MM.1S (cell line): ENCODE data around the gene LCMT1.

Experiments
- DNase-seq: peaks from one replicate; pipeline ENCODE4 v3.0.0-alpha.2; 2015
- H2AFZ ChIP-seq: fragments of 300-600 bp; sonication (generic); 2 replicates; pipeline ENCODE4 v1.6.0; 2016; ENCODE audit warnings: antibody characterized with exemption, low read length
- H3F3A ChIP-seq: fragments of 300-600 bp; sonication (generic); 2 replicates; pipeline ENCODE4 v1.6.1; 2016; ENCODE audit warnings: mild to moderate bottlenecking, antibody characterized with exemption, low read length, moderate library complexity, mixed read lengths; ENCODE audit not compliant: insufficient read depth
- H3K27ac ChIP-seq: fragments of 300-600 bp; sonication (generic); 2 replicates; pipeline ENCODE4 v1.5.1; 2016; ENCODE audit warnings: mild to moderate bottlenecking, low read length
- H3K27me3 ChIP-seq: fragments of 300-600 bp; sonication (generic); replicated peaks from 2 replicates; pipeline ENCODE4 v1.6.0; 2016; ENCODE audit warnings: low read length; ENCODE audit not compliant: insufficient read depth
- H3K36me3 ChIP-seq: fragments of 300-600 bp; sonication (generic); replicated peaks from 2 replicates; pipeline ENCODE4 v1.6.1; 2016; ENCODE audit warnings: mild to moderate bottlenecking, low read length, mixed read lengths; ENCODE audit not compliant: insufficient read depth
- H3K4me1 ChIP-seq: fragments of 300-600 bp; sonication (generic); 2 replicates; pipeline ENCODE4 v1.6.1; 2016; ENCODE audit warnings: low read length, mixed read lengths
- H3K4me2 ChIP-seq: fragments of 300-600 bp; sonication (generic); 2 replicates; pipeline ENCODE4 v1.6.0; 2016; ENCODE audit warnings: low read depth, low read length
- H3K4me3 ChIP-seq: fragments of 300-600 bp; sonication (generic); 2 replicates; pipeline ENCODE4 v1.5.1; 2016; ENCODE audit warnings: low read length, mixed read lengths
- H3K79me2 ChIP-seq: fragments of 300-600 bp; sonication (generic); 2 replicates; pipeline ENCODE4 v1.6.1; 2016; ENCODE audit warnings: mixed run types, low read length, mixed read lengths
- H3K9ac ChIP-seq: fragments of 300-600 bp; sonication (generic); 2 replicates; pipeline ENCODE4 v1.6.1; 2016; ENCODE audit warnings: low read length, mixed read lengths
- H3K9me2 ChIP-seq: fragments of 300-600 bp; sonication (generic); replicated peaks from 2 replicates; pipeline ENCODE4 v1.6.1; 2016; ENCODE audit warnings: mild to moderate bottlenecking, low read length, mixed read lengths; ENCODE audit not compliant: insufficient read depth
- H3K9me3 ChIP-seq: fragments of 300-600 bp; sonication (generic); replicated peaks from 2 replicates; pipeline ENCODE4 v1.6.1; 2016; ENCODE audit warnings: mild to moderate bottlenecking, low read length, mixed read lengths; ENCODE audit not compliant: insufficient read depth
- H4K20me1 ChIP-seq: fragments of 300-600 bp; sonication (generic); 2 replicates; pipeline ENCODE4 v1.6.1; 2016; ENCODE audit warnings: mild to moderate bottlenecking, low read length, moderate library complexity, mixed read lengths; ENCODE audit not compliant: insufficient read depth
- CTCF ChIP-seq: fragments of 300-600 bp; sonication (generic); IDR thresholded peaks from 2 replicates; pipeline ENCODE4 v1.5.1; 2016; ENCODE audit warnings: antibody characterized with exemption, low read length, mixed read lengths
- EZH2 ChIP-seq: fragments of 300-600 bp; sonication (generic); optimal IDR thresholded peaks from 2 replicates; pipeline ENCODE3; 2017; ENCODE audit warnings: low read depth, mild to moderate bottlenecking, antibody characterized with exemption, low read length, mixed read lengths
- EZH2phosphoT487 ChIP-seq: fragments of 300-600 bp; sonication (generic); IDR thresholded peaks from 2 replicates; pipeline ENCODE4 v1.6.1; 2018; ENCODE audit warnings: antibody characterized with exemption, low read length

LCMT1 gene

GRCh38 chr16:25210758-25211157, 99.2 kb downstream of the LCMT1 start:
- H3K9me3 ChIP-seq = no peaks in the 10 kb centered on the region
- no peak overlapping the region for H3K27ac ChIP-seq
- no peaks in the 10 kb centered on the region for H3F3A ChIP-seq
- no peaks in the 10 kb centered on the region for H3K36me3 ChIP-seq
- no peak overlapping the region for H2AFZ ChIP-seq
- no peaks in the 10 kb centered on the region for H3K79me2 ChIP-seq
- H3K4me2 ChIP-seq = no peak overlapping the region
- H3K4me3 ChIP-seq = no peak overlapping the region
- no peaks in the 10 kb centered on the region for H3K27me3 ChIP-seq
- TF ChIP-seq EZH2phosphoT487 (no peak), EZH2 (no peak), CTCF (no peak)
- no peaks in the 10 kb centered on the region for H3K9me2 ChIP-seq
- no peaks in the 10 kb centered on the region for H3K4me1 ChIP-seq
- DNase-seq = no peak
- no peaks in the 10 kb centered on the region for H4K20me1 ChIP-seq
- no peak overlapping the region for H3K9ac ChIP-seq

- no peak for TF ChIP-seq EZH2phosphoT487
- no peak for TF ChIP-seq CTCF
- no peak for TF ChIP-seq EZH2
- Histone ChIP-seq H3K4me3 (no peak overlapping the region), H4K20me1 (no peaks in the 10 kb centered on the region), H3K9me3 (no peaks in the 10 kb centered on the region), H3F3A (no peaks in the 10 kb centered on the region), H3K27me3 (no peaks in the 10 kb centered on the region), H3K4me2 (no peak overlapping the region), H3K36me3 (no peaks in the 10 kb centered on the region), H3K27ac (no peak overlapping the region), H3K79me2 (no peaks in the 10 kb centered on the region), H3K9me2 (no peaks in the 10 kb centered on the region), H3K4me1 (no peaks in the 10 kb centered on the region), H2AFZ (no peak overlapping the region), H3K9ac (no peak overlapping the region)
- DNase-seq = no peak
Observed at GRCh38 chr16:25212636-25213035, 101.1 kb downstream of the LCMT1 start.

GRCh38 chr16:25213709-25214397, 102.3 kb downstream of the LCMT1 start:
- no peak overlapping the region for H3K27ac ChIP-seq
- H3K36me3 ChIP-seq = no peaks in the 10 kb centered on the region

More at GRCh38 chr16:25213709-25214397, 102.3 kb downstream of the LCMT1 start:
- no peaks in the 10 kb centered on the region for H3F3A ChIP-seq
- TF ChIP-seq EZH2 (no peak), CTCF (no peak), EZH2phosphoT487 (no peak)
- H4K20me1 ChIP-seq = no peaks in the 10 kb centered on the region
- H3K4me2 ChIP-seq = no peak overlapping the region
- H3K4me1 ChIP-seq = no peaks in the 10 kb centered on the region
- no peak overlapping the region for H2AFZ ChIP-seq
- H3K79me2 ChIP-seq = no peaks in the 10 kb centered on the region
- H3K9me2 ChIP-seq = no peaks in the 10 kb centered on the region
- H3K9ac ChIP-seq = no peak overlapping the region
- no peaks in the 10 kb centered on the region for H3K9me3 ChIP-seq
- no peaks in the 10 kb centered on the region for H3K27me3 ChIP-seq
- no peak overlapping the region for H3K4me3 ChIP-seq
- DNase-seq = no peak
